Fibroblast of lung (primary cell): ENCODE measurements around the gene BEND7.

Source experiments
- CTCF ChIP-seq, 2 donors: IDR thresholded peaks in 1 of 2; conservative IDR thresholded peaks in 1 of 2; 1 replicate in 1 of 2; 2 replicates in 1 of 2; pipeline ENCODE4 v1.5.1; 2011 to 2012; ENCODE audit warnings: low read length in 2 of 2, control low read depth in 1 of 2, inconsistent platforms in 1 of 2, low read depth in 1 of 2, mild to moderate bottlenecking in 1 of 2
- EZH2 ChIP-seq: IDR thresholded peaks from 2 replicates; pipeline ENCODE4 v1.5.1; 2012; ENCODE audit warnings: low read length, control low read depth, mild to moderate bottlenecking; ENCODE audit errors: missing control alignments

- TF ChIP-seq CTCF (conservative IDR thresholded peaks at IDR 0.05 in 1 of 2, IDR thresholded peaks at IDR 0.05 in 1 of 2; ENCODE audit: low read depth in 1 of 2, low read length in 2 of 2) (no peak), EZH2 (no peak)
Observed at GRCh38 chr10:13528123-13528874, 515 bp downstream of the BEND7 start.
